ENCODE results near the gene SEC22A.

SEC22A gene

GRCh38 chr3:123201557-123202427 lies at the start of gene SEC22A:
SEC22A (plus strand) TSS chr3:123201943; CDS start chr3:123209218, 7,275 bp downstream.
- Histone ChIP-seq H3K9me3 (ENCODE audit: control insufficient read depth, insufficient read depth, low read length) (no peaks in the 10 kb centered on the region), H3K27ac (ENCODE audit: low read depth, low read length) (peak within 1 kb of the TSS; percentile 87)

GRCh38 chr3:123152687-123153086 lies 49.1 kb upstream of the SEC22A start:
- Histone ChIP-seq H3K36me3 (ENCODE audit: control insufficient read depth, insufficient read depth, low read length) (peaks cover 63% of the 10 kb centered on the region), H3K27me3 (ENCODE audit: control insufficient read depth, insufficient read depth, low read length) (no peaks in the 10 kb centered on the region), H3K4me3 (ENCODE audit: low read depth, low read length) (no peak overlapping the region), H3K4me1 (ENCODE audit: control insufficient read depth, insufficient read depth, low read length) (no peaks in the 10 kb centered on the region), H3K9ac (ENCODE audit: low read depth, low read length) (no peak overlapping the region), H3K9me3 (ENCODE audit: control insufficient read depth, insufficient read depth, low read length) (no peaks in the 10 kb centered on the region), H3K27ac (ENCODE audit: low read depth, low read length) (no peak overlapping the region)

More at GRCh38 chr3:123201557-123202427, at the start of gene SEC22A:
- H3K27me3 ChIP-seq (ENCODE audit: control insufficient read depth, insufficient read depth, low read length), result no peaks in the 10 kb centered on the region
- H3K4me1 ChIP-seq (ENCODE audit: control insufficient read depth, insufficient read depth, low read length), result peaks cover 9% of the 10 kb centered on the region
- H3K36me3 ChIP-seq (ENCODE audit: control insufficient read depth, insufficient read depth, low read length), result no peaks in the 10 kb centered on the region
- peak within 1 kb of the TSS; percentile 72 for H3K9ac ChIP-seq (ENCODE audit: low read depth, low read length)
- H3K4me3 ChIP-seq (ENCODE audit: low read depth, low read length), result peak within 1 kb of the TSS; percentile 95

GRCh38 chr3:123153125-123154019 lies 48.4 kb upstream of the SEC22A start:
- Histone ChIP-seq H3K4me3 (ENCODE audit: low read depth, low read length) (no peak overlapping the region), H3K9ac (ENCODE audit: low read depth, low read length) (no peak overlapping the region), H3K27me3 (ENCODE audit: control insufficient read depth, insufficient read depth, low read length) (no peaks in the 10 kb centered on the region), H3K36me3 (ENCODE audit: control insufficient read depth, insufficient read depth, low read length) (peaks cover 62% of the 10 kb centered on the region), H3K27ac (ENCODE audit: low read depth, low read length) (no peak overlapping the region), H3K9me3 (ENCODE audit: control insufficient read depth, insufficient read depth, low read length) (no peaks in the 10 kb centered on the region), H3K4me1 (ENCODE audit: control insufficient read depth, insufficient read depth, low read length) (no peaks in the 10 kb centered on the region)

DNA sequence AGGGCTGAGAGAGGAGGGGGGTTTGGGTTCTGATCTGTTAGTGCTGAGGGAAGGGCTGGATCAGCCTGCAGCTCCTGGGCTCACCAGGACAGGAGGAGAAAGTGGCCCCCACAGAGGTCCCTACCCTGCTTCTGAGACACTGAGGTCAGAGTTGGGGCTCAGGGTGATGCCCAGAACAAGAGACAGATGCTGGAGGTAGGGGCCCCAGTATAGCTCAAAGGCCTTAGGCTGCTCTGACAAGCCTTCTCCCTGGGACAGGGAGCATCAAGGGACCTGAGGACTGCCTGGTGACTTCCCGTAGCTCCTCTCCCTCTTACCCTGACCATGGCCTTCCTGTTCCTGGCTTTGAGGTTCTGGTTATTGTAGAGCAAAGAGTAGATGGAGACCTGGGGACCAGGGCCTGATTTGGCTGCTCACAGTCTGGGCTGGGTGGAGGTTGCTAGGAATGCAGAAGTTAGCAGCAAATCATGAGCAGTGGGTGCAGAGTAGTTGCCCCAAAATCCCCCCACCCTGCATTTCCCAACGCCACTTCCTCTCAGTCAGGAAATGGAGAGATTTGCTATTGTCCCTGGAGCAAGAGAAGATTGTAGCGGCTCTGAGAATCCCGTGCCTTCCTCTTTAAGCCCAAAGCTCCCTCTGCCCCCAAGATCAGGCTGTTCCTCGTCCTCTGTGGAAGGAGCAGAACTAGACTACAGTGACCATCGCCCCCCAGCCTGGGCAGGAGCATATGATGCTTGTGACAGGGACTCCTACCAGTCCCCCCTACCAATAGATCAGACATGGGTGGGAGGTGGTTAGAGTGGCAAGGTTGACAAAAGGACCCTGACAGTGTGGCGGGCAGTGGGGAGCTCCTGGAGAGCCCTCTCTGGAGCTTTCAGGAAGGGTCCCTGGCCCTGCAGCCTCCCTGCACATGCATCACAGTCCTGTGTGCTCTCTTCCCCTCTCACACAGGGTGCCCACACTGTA lies 47.4 kb upstream of the SEC22A start:
- no peak overlapping the region for H3K4me3 ChIP-seq (ENCODE audit: low read depth, low read length)
- no peaks in the 10 kb centered on the region for H3K27me3 ChIP-seq (ENCODE audit: control insufficient read depth, insufficient read depth, low read length)
- peaks cover 60% of the 10 kb centered on the region for H3K36me3 ChIP-seq (ENCODE audit: control insufficient read depth, insufficient read depth, low read length)
- H3K9ac ChIP-seq (ENCODE audit: low read depth, low read length), result no peak overlapping the region
- no peak overlapping the region for H3K27ac ChIP-seq (ENCODE audit: low read depth, low read length)
- H3K9me3 ChIP-seq (ENCODE audit: control insufficient read depth, insufficient read depth, low read length), result no peaks in the 10 kb centered on the region
- H3K4me1 ChIP-seq (ENCODE audit: control insufficient read depth, insufficient read depth, low read length), result no peaks in the 10 kb centered on the region

- H3K9ac ChIP-seq (ENCODE audit: low read depth, low read length), result no peak overlapping the region
- H3K36me3 ChIP-seq (ENCODE audit: control insufficient read depth, insufficient read depth, low read length), result peaks cover 54% of the 10 kb centered on the region
- no peaks in the 10 kb centered on the region for H3K9me3 ChIP-seq (ENCODE audit: control insufficient read depth, insufficient read depth, low read length)
- no peak overlapping the region for H3K4me3 ChIP-seq (ENCODE audit: low read depth, low read length)
- H3K4me1 ChIP-seq (ENCODE audit: control insufficient read depth, insufficient read depth, low read length), result no peaks in the 10 kb centered on the region
- H3K27me3 ChIP-seq (ENCODE audit: control insufficient read depth, insufficient read depth, low read length), result no peaks in the 10 kb centered on the region
- H3K27ac ChIP-seq (ENCODE audit: low read depth, low read length), result no peak overlapping the region
These were observed 46.2 kb upstream of the SEC22A start for GRCh38 chr3:123155471-123156011.

DNA sequence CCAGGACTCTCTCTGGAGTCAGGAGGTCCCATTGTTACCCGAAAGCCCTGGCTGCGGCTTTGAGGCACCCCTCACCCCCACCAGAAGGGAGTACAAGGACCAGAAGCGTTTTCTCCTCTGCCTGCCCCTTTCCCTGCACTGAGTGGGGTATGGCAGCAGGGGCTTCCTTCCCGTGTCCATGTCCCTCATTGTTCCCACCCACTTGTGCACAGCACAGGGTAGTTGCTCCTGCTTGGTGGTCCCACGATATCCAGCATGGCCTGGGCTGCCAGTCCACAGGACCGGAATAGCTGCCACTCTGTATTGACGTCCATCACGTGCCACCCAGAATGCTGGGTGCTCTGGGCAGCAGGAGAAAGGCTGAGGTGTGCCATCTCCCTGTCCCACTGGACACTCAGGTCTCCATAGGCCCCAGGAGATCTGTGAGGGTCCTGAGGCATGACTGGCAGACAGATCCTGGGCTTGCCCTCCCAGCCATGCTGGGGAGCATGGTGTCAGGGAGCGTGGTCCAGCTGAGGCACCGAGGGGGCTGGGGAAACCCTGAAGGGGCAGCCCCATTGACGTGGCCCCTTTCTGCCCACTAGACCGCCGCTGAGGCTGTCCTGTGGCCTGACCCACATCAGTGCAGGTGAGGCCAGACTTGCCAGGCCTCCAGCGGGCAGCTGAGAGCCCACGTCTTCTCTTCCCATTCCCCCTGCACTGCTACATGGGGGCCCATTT lies 45.3 kb upstream of the SEC22A start:
- Histone ChIP-seq H3K27ac (ENCODE audit: low read depth, low read length) (no peak overlapping the region), H3K36me3 (ENCODE audit: control insufficient read depth, insufficient read depth, low read length) (peaks cover 54% of the 10 kb centered on the region), H3K4me3 (ENCODE audit: low read depth, low read length) (no peak overlapping the region), H3K9ac (ENCODE audit: low read depth, low read length) (no peak overlapping the region; the same call in 1 of the 2 replicates), H3K27me3 (ENCODE audit: control insufficient read depth, insufficient read depth, low read length) (no peaks in the 10 kb centered on the region), H3K4me1 (ENCODE audit: control insufficient read depth, insufficient read depth, low read length) (no peaks in the 10 kb centered on the region), H3K9me3 (ENCODE audit: control insufficient read depth, insufficient read depth, low read length) (no peaks in the 10 kb centered on the region)

GRCh38 chr3:123157209-123157597 lies 44.5 kb upstream of the SEC22A start:
- Histone ChIP-seq H3K36me3 (ENCODE audit: control insufficient read depth, insufficient read depth, low read length) (peaks cover 58% of the 10 kb centered on the region), H3K4me3 (ENCODE audit: low read depth, low read length) (no peak overlapping the region)

GRCh38 chr3:123157598-123158287 lies 44.0 kb upstream of the SEC22A start:
- no peaks in the 10 kb centered on the region for H3K27me3 ChIP-seq (ENCODE audit: control insufficient read depth, insufficient read depth, low read length)
- no peaks in the 10 kb centered on the region for H3K4me1 ChIP-seq (ENCODE audit: control insufficient read depth, insufficient read depth, low read length)
- no peak overlapping the region for H3K4me3 ChIP-seq (ENCODE audit: low read depth, low read length)
- H3K9ac ChIP-seq (ENCODE audit: low read depth, low read length), result no peak overlapping the region
- H3K36me3 ChIP-seq (ENCODE audit: control insufficient read depth, insufficient read depth, low read length), result peaks cover 59% of the 10 kb centered on the region
- no peak overlapping the region for H3K27ac ChIP-seq (ENCODE audit: low read depth, low read length)
- H3K9me3 ChIP-seq (ENCODE audit: control insufficient read depth, insufficient read depth, low read length), result no peaks in the 10 kb centered on the region

More at GRCh38 chr3:123157209-123157597, 44.5 kb upstream of the SEC22A start:
- Histone ChIP-seq H3K27ac (ENCODE audit: low read depth, low read length) (no peak overlapping the region), H3K27me3 (ENCODE audit: control insufficient read depth, insufficient read depth, low read length) (no peaks in the 10 kb centered on the region), H3K9ac (ENCODE audit: low read depth, low read length) (no peak overlapping the region), H3K9me3 (ENCODE audit: control insufficient read depth, insufficient read depth, low read length) (no peaks in the 10 kb centered on the region), H3K4me1 (ENCODE audit: control insufficient read depth, insufficient read depth, low read length) (no peaks in the 10 kb centered on the region)

- Histone ChIP-seq H3K9me3 (ENCODE audit: control insufficient read depth, insufficient read depth, low read length) (no peaks in the 10 kb centered on the region), H3K4me3 (ENCODE audit: low read depth, low read length) (no peak overlapping the region), H3K27ac (ENCODE audit: low read depth, low read length) (no peak overlapping the region), H3K9ac (ENCODE audit: low read depth, low read length) (no peak overlapping the region), H3K4me1 (ENCODE audit: control insufficient read depth, insufficient read depth, low read length) (no peaks in the 10 kb centered on the region), H3K27me3 (ENCODE audit: control insufficient read depth, insufficient read depth, low read length) (no peaks in the 10 kb centered on the region), H3K36me3 (ENCODE audit: control insufficient read depth, insufficient read depth, low read length) (peaks cover 59% of the 10 kb centered on the region)
These were observed 43.4 kb upstream of the SEC22A start for GRCh38 chr3:123158330-123158729.
